ENCODE data around the gene LAMA2. TPM values are rescaled to one million over a fixed set of nuclear protein-coding genes. Genes with fewer than 3 reads are reported as not detected.

Gene LAMA2
- total and polyA plus RNA-seq, 2 of the 8 experiments (the other 6 are each of a cell fraction or from before 2014, with no cell fraction given), result 1.3 to 3.8 TPM

DNA sequence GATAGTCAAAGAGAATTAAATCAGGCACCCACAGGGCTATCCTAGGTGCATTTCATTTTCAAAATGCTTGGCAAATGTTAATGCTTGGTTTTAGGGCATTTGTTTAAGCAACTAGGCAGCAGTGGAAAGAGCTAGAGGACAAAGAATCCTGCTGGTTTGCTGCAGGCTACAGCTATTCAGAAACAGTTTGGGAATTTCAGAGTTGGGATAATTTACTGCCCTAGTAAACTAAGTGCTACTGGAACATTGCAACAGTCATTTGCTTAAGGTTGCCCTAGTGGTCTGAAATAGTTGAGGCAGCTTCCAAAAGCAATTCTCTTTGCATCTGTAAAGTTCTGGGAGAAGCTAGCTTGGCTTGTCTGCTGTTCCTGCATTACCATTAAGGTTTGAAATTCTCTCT lies 312.7 kb downstream of the LAMA2 start:
- Histone ChIP-seq H2BK15ac (ENCODE audit: low read length) (no peak overlapping the region), H2AK5ac (ENCODE audit: low read depth, low read length) (no peak overlapping the region), H3K23ac (ENCODE audit: insufficient read length) (no peak overlapping the region), H3K79me1 (ENCODE audit: low read depth, low read length) (no peaks in the 10 kb centered on the region), H3K23me2 (ENCODE audit: low read depth, low read length) (no peaks in the 10 kb centered on the region), H3K4me2 (ENCODE audit: insufficient read depth in 1 of 2, low read depth in 2 of 2, low read length in 2 of 2) (no peak overlapping the region), H4K91ac (replicated peaks; ENCODE audit: insufficient read length, low read length) (no peak overlapping the region), H3K56ac (replicated peaks; ENCODE audit: insufficient read length, low read depth, low read length) (no peak overlapping the region), H4K8ac (ENCODE audit: extremely low read depth, insufficient read depth, low read length) (no peak overlapping the region), H3K18ac (ENCODE audit: extremely low read depth, low read length) (no peak overlapping the region), H3K27me3 (replicated peaks in 1 of 4; ENCODE audit: control insufficient read depth in 3 of 4, extremely low read depth in 1 of 4, insufficient read depth in 3 of 4, low read length in 3 of 4) (no peaks in the 10 kb centered on the region), H2BK120ac (replicated peaks; ENCODE audit: low read depth, low read length) (no peak overlapping the region), H3K4me3 (ENCODE audit: extremely low read depth in 1 of 4, insufficient read depth in 2 of 4, low read depth in 3 of 4, low read length in 4 of 4) (no peak overlapping the region), H3K14ac (ENCODE audit: insufficient read length) (no peak overlapping the region), H3K79me2 (ENCODE audit: control insufficient read depth in 1 of 2, insufficient read depth in 2 of 2, low read length in 2 of 2) (no peaks in the 10 kb centered on the region), H2BK5ac (ENCODE audit: low read depth, low read length) (no peak overlapping the region), H2BK20ac (ENCODE audit: low read length) (no peak overlapping the region), H4K5ac (ENCODE audit: insufficient read length, low read depth, low read length) (no peak overlapping the region), H4K20me1 (replicated peaks in 1 of 2; ENCODE audit: control insufficient read depth in 1 of 2, insufficient read depth in 2 of 2, low read length in 2 of 2) (no peaks in the 10 kb centered on the region), H2BK12ac (ENCODE audit: low read depth, low read length) (no peak overlapping the region), H3K27ac (ENCODE audit: low read depth, low read length) (no peak overlapping the region), H3K4me1 (replicated peaks in 1 of 4; ENCODE audit: control insufficient read depth in 3 of 4, insufficient read depth in 4 of 4, low read length in 3 of 4) (peaks cover 0 to 11% (median 6%) of the 10 kb centered on the region in 4 experiments; a peak in 3 of 7 replicates), H2AFZ (ENCODE audit: low read length) (no peak overlapping the region), H3K9me3 (ENCODE audit: insufficient read depth in 2 of 2, low read depth in 1 of 2, low read length in 1 of 2) (no peaks in the 10 kb centered on the region), H3K4ac (replicated peaks; ENCODE audit: insufficient read length, low read depth, low read length) (no peak overlapping the region), H3K36me3 (ENCODE audit: control insufficient read depth in 2 of 4, insufficient read depth in 4 of 4, low read length in 3 of 4) (no peaks in the 10 kb centered on the region), H3K9ac (replicated peaks in 1 of 4; ENCODE audit: extremely low read depth in 1 of 4, low read depth in 3 of 4, low read length in 3 of 4) (no peak overlapping the region)
- CTCF ChIA-PET (ENCODE audit: partially characterized antibody), result interaction anchor here (0.8 to 2.6 kb wide), 3 partner anchors 11 to 31 kb away, joined by 3 to 7 read pairs (median 5); no protein-coding TSS in a partner anchor
- DNase-seq (ENCODE audit: low read depth in 1 of 2, low spot score in 2 of 2) (peak in 1 of 2 experiments; percentile 25), FAIRE-seq (peak; percentile 32)
- TF ChIP-seq SIN3A (conservative IDR thresholded peaks at IDR 0.05 in 1 of 2, IDR thresholded peaks at IDR 0.05 in 1 of 2; ENCODE audit: low read depth in 1 of 2, low read length in 2 of 2) (no peak), RFX5 (IDR thresholded peaks at IDR 0.05; ENCODE audit: borderline replicate concordance, low read depth, low read length) (no peak), ZNF274 (IDR thresholded peaks at IDR 0.05; ENCODE audit: borderline replicate concordance, extremely low read depth, low read length) (no peak)
- TF ChIP-seq, protein P1, sequence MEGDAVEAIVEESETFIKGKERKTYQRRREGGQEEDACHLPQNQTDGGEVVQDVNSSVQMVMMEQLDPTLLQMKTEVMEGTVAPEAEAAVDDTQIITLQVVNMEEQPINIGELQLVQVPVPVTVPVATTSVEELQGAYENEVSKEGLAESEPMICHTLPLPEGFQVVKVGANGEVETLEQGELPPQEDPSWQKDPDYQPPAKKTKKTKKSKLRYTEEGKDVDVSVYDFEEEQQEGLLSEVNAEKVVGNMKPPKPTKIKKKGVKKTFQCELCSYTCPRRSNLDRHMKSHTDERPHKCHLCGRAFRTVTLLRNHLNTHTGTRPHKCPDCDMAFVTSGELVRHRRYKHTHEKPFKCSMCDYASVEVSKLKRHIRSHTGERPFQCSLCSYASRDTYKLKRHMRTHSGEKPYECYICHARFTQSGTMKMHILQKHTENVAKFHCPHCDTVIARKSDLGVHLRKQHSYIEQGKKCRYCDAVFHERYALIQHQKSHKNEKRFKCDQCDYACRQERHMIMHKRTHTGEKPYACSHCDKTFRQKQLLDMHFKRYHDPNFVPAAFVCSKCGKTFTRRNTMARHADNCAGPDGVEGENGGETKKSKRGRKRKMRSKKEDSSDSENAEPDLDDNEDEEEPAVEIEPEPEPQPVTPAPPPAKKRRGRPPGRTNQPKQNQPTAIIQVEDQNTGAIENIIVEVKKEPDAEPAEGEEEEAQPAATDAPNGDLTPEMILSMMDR (IDR thresholded peaks at IDR 0.05; ENCODE audit: control extremely low read depth in 1 of 3, insufficient read depth in 1 of 3, low read depth in 1 of 3, low read length in 3 of 3), result peak in 2 of 3 experiments; percentile 24 to 25; a peak in 1 of 4 replicates
- POLR2A ChIA-PET (ENCODE audit: partially characterized antibody), result no interaction called here
